MM.1S (cell line): ENCODE measurements around the gene ADAM15.

Source experiments
- DNase-seq: peaks from one replicate; pipeline ENCODE4 v3.0.0-alpha.2; 2015
- H2AFZ ChIP-seq: fragments of 300-600 bp; sonication (generic); 2 replicates; pipeline ENCODE4 v1.6.0; 2016; ENCODE audit warnings: antibody characterized with exemption, low read length
- H3F3A ChIP-seq: fragments of 300-600 bp; sonication (generic); 2 replicates; pipeline ENCODE4 v1.6.1; 2016; ENCODE audit warnings: mild to moderate bottlenecking, antibody characterized with exemption, low read length, moderate library complexity, mixed read lengths; ENCODE audit not compliant: insufficient read depth
- H3K27ac ChIP-seq: fragments of 300-600 bp; sonication (generic); 2 replicates; pipeline ENCODE4 v1.5.1; 2016; ENCODE audit warnings: mild to moderate bottlenecking, low read length
- H3K27me3 ChIP-seq: fragments of 300-600 bp; sonication (generic); replicated peaks from 2 replicates; pipeline ENCODE4 v1.6.0; 2016; ENCODE audit warnings: low read length; ENCODE audit not compliant: insufficient read depth
- H3K36me3 ChIP-seq: fragments of 300-600 bp; sonication (generic); replicated peaks from 2 replicates; pipeline ENCODE4 v1.6.1; 2016; ENCODE audit warnings: mild to moderate bottlenecking, low read length, mixed read lengths; ENCODE audit not compliant: insufficient read depth
- H3K4me1 ChIP-seq: fragments of 300-600 bp; sonication (generic); 2 replicates; pipeline ENCODE4 v1.6.1; 2016; ENCODE audit warnings: low read length, mixed read lengths
- H3K4me2 ChIP-seq: fragments of 300-600 bp; sonication (generic); 2 replicates; pipeline ENCODE4 v1.6.0; 2016; ENCODE audit warnings: low read depth, low read length
- H3K4me3 ChIP-seq: fragments of 300-600 bp; sonication (generic); 2 replicates; pipeline ENCODE4 v1.5.1; 2016; ENCODE audit warnings: low read length, mixed read lengths
- H3K79me2 ChIP-seq: fragments of 300-600 bp; sonication (generic); 2 replicates; pipeline ENCODE4 v1.6.1; 2016; ENCODE audit warnings: mixed run types, low read length, mixed read lengths
- H3K9ac ChIP-seq: fragments of 300-600 bp; sonication (generic); 2 replicates; pipeline ENCODE4 v1.6.1; 2016; ENCODE audit warnings: low read length, mixed read lengths
- H3K9me2 ChIP-seq: fragments of 300-600 bp; sonication (generic); replicated peaks from 2 replicates; pipeline ENCODE4 v1.6.1; 2016; ENCODE audit warnings: mild to moderate bottlenecking, low read length, mixed read lengths; ENCODE audit not compliant: insufficient read depth
- H3K9me3 ChIP-seq: fragments of 300-600 bp; sonication (generic); replicated peaks from 2 replicates; pipeline ENCODE4 v1.6.1; 2016; ENCODE audit warnings: mild to moderate bottlenecking, low read length, mixed read lengths; ENCODE audit not compliant: insufficient read depth
- H4K20me1 ChIP-seq: fragments of 300-600 bp; sonication (generic); 2 replicates; pipeline ENCODE4 v1.6.1; 2016; ENCODE audit warnings: mild to moderate bottlenecking, low read length, moderate library complexity, mixed read lengths; ENCODE audit not compliant: insufficient read depth
- EZH2 ChIP-seq: fragments of 300-600 bp; sonication (generic); optimal IDR thresholded peaks from 2 replicates; pipeline ENCODE3; 2017; ENCODE audit warnings: low read depth, mild to moderate bottlenecking, antibody characterized with exemption, low read length, mixed read lengths
- EZH2phosphoT487 ChIP-seq: fragments of 300-600 bp; sonication (generic); IDR thresholded peaks from 2 replicates; pipeline ENCODE4 v1.6.1; 2018; ENCODE audit warnings: antibody characterized with exemption, low read length
- TF ChIP-seq, protein P1 (sequence below): fragments of 300-600 bp; sonication (generic); IDR thresholded peaks from 2 replicates; pipeline ENCODE4 v1.5.1; 2016; ENCODE audit warnings: antibody characterized with exemption, low read length, mixed read lengths

ADAM15 gene

DNA sequence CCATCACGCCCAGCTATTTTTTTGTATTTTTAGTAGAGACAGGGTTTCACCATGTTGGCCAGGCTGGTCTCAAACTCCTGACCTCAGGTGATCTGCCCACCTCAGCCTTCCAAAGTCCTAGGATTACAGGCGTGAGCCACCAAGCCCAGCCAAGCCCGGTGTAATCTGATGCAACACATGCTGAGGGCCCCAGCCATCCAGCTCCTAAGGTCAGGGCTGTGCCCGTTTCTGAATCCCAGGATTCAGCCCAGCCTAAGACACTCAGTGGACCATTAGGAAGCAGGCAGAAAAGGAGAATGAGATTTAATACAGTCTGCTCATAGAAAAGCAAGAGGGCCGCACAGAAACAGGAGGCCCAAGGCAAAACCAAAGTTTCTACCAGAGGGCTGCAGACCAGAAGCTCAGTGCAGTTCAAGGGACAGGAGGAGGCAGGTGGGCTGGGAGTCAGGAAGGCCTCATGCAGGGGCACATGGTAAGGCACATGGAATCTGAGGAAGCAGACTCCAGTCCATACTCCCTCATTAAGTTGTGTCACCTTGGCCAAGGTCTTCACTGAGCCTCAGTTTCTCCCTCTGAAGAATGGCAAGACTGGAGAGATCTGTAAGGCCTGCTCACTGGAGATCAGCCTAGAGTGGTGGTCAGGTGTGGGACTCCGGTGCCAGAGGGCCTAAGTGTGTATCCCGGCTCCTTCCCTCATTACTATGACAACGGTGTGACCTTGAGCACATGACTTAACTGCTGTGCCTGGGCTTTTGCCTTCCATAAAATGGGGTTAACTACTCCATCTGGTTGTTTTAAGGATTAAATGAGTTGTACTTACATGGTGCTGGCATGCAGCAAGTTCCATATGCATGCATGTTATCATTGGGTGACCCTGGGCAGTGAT is 2.4 kb upstream of the ADAM15 start:
- Histone ChIP-seq H3K4me1 (peaks cover 34% of the 10 kb centered on the region), H3K9ac (no peak overlapping the region), H3F3A (peaks cover 14% of the 10 kb centered on the region), H3K27ac (no peak overlapping the region), H3K9me3 (no peaks in the 10 kb centered on the region), H3K4me3 (no peak overlapping the region), H3K79me2 (peaks cover 24% of the 10 kb centered on the region), H3K27me3 (no peaks in the 10 kb centered on the region), H3K36me3 (no peaks in the 10 kb centered on the region), H3K4me2 (no peak overlapping the region), H4K20me1 (no peaks in the 10 kb centered on the region), H3K9me2 (no peaks in the 10 kb centered on the region), H2AFZ (no peak overlapping the region)
- TF ChIP-seq, protein P1, sequence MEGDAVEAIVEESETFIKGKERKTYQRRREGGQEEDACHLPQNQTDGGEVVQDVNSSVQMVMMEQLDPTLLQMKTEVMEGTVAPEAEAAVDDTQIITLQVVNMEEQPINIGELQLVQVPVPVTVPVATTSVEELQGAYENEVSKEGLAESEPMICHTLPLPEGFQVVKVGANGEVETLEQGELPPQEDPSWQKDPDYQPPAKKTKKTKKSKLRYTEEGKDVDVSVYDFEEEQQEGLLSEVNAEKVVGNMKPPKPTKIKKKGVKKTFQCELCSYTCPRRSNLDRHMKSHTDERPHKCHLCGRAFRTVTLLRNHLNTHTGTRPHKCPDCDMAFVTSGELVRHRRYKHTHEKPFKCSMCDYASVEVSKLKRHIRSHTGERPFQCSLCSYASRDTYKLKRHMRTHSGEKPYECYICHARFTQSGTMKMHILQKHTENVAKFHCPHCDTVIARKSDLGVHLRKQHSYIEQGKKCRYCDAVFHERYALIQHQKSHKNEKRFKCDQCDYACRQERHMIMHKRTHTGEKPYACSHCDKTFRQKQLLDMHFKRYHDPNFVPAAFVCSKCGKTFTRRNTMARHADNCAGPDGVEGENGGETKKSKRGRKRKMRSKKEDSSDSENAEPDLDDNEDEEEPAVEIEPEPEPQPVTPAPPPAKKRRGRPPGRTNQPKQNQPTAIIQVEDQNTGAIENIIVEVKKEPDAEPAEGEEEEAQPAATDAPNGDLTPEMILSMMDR, result no peak
- TF ChIP-seq EZH2phosphoT487 (no peak), EZH2 (no peak)
- no peak for DNase-seq

DNA sequence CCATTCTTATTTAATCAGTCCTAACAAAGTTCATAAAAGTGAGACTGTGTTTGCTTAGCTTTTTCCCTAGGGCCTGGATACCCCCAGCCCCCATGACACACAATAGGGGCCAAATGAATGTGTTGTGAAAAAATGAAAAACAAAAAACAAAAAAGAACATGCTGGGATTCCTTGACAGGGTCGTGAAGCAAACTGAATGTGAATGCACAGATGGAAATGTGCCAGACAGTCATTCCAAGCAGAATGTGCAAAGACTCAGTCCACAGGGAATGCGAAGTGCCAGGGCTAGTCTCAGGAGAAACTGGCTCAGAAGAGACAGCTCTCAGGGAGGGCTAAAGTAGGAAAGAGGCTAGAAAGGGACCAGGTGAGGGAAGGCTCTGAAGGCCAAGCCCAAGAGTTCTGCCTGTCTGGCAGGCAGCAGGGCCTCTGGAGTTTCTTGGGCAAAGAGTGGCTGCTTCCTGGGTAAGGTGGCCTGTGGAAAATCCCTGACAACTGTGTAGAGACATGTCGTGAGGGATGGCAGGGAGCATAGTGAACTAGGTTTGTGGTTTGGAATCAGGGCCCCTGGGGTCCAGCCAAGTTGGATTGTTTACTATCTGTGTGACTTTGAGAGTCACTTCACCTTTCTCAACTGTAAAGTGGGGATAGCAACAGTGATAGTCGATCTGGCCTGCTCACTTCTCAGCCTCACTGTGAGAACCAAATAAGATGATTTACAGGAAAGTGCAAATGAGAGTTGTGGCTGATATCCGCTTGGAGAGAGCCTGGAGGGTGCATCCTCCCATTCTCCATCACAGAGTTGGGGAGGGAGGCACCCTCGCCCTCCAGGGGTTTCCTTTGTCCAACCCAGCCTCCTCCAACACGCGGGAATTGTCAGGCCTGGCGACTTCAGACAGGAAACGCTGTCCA is 1.2 kb upstream of the ADAM15 start:
- Histone ChIP-seq H3K9ac (peak overlapping the region; percentile 72; the same call in 1 of the 2 replicates), H4K20me1 (no peaks in the 10 kb centered on the region), H3K4me1 (peaks cover 22% of the 10 kb centered on the region), H3K36me3 (no peaks in the 10 kb centered on the region), H3K9me3 (no peaks in the 10 kb centered on the region), H3K27me3 (no peaks in the 10 kb centered on the region), H3K79me2 (peaks cover 30% of the 10 kb centered on the region), H3K4me2 (peak overlapping the region; percentile 93), H3F3A (peaks cover 14% of the 10 kb centered on the region), H2AFZ (peak overlapping the region; percentile 91), H3K27ac (peak overlapping the region; percentile 55; the same call in 1 of the 2 replicates), H3K9me2 (no peaks in the 10 kb centered on the region), H3K4me3 (peak overlapping the region; percentile 91)
- DNase-seq, result no peak
- no peak for TF ChIP-seq EZH2phosphoT487
- TF ChIP-seq EZH2, result no peak
- TF ChIP-seq, protein P1, result no peak

DNA sequence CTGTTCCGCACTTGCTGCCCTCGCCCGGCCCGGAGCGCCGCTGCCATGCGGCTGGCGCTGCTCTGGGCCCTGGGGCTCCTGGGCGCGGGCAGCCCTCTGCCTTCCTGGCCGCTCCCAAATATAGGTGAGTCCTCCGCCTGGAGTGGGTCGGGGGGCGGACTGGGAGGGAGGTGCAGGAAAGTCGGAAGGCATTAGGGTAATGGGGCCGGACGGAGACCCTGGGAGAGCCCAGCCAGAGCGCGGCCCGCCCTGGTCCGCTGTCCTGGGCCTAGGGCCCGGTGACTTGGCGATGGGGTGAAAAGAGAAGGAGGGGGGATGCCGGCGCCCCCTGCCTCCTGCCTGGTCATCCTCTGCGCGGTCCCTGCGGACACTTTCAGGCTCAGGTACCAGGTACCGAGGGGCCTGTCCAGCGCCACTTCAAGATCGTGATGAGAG is 243 bp downstream of the ADAM15 start:
- Histone ChIP-seq H3K79me2 (peaks cover 30% of the 10 kb centered on the region), H3K36me3 (no peaks in the 10 kb centered on the region), H3F3A (peaks cover 14% of the 10 kb centered on the region), H4K20me1 (no peaks in the 10 kb centered on the region), H3K9me3 (no peaks in the 10 kb centered on the region), H3K4me1 (peaks cover 16% of the 10 kb centered on the region), H3K4me2 (peak overlapping the region; percentile 99), H3K4me3 (peak overlapping the region; percentile 97), H3K27me3 (no peaks in the 10 kb centered on the region), H2AFZ (peak overlapping the region; percentile 92), H3K27ac (peak overlapping the region; percentile 26; the same call in 1 of the 2 replicates), H3K9ac (peak overlapping the region; percentile 84), H3K9me2 (no peaks in the 10 kb centered on the region)
- no peak for TF ChIP-seq EZH2
- TF ChIP-seq EZH2phosphoT487, result no peak
- no peak for DNase-seq
